Upper lobe of right lung (tissue), 1 donor: ENCODE measurements around the gene CHPT1. TPM values are rescaled to one million over a fixed set of nuclear protein-coding genes. Genes with fewer than 3 reads are reported as not detected.
A peak's percentile ranks its signal among the peaks of the same experiment; 100 is the strongest.

Source experiments
- ATAC-seq: fragments of 200-7000 bp; cut with Tn5 transposase; one replicate; pipeline ENCODE4 v1.9.1; 2020; ENCODE audit warnings: mild to moderate bottlenecking, moderate library complexity
- DNase-seq: peaks from one replicate; pipeline ENCODE4 v3.0.0-alpha.2; 2020
- H3K27ac ChIP-seq: fragments of 200-600 bp; one replicate; pipeline ENCODE4 v1.8.0; 2022
- H3K27me3 ChIP-seq: fragments of 200-600 bp; one replicate; pipeline ENCODE4 v1.8.0; 2022; ENCODE audit warnings: mild to moderate bottlenecking
- H3K36me3 ChIP-seq: fragments of 200-600 bp; one replicate; pipeline ENCODE4 v1.8.0; 2022
- H3K4me1 ChIP-seq: fragments of 200-600 bp; one replicate; pipeline ENCODE4 v1.8.0; 2022
- H3K4me3 ChIP-seq: fragments of 200-600 bp; one replicate; pipeline ENCODE4 v1.8.0; 2022; ENCODE audit warnings: mild to moderate bottlenecking
- H3K9me3 ChIP-seq: fragments of 200-600 bp; one replicate; pipeline ENCODE4 v1.8.0; 2022
- intact Hi-C: fragments of 100-400 bp; cut with DNase I; formaldehyde crosslinking; loops from one replicate; pipeline ENCODE4 v1.11.0; 2022
- total RNA-seq: library from RNA; stranded (reverse); fragmentation: NEBNext Ultra II Directional; extraction: Animal tissue kit (Norgen Biotek cat#: 25700); gene quantifications from one replicate; pipeline ENCODE4 v1.2.1, GENCODE V29; 2021
- TF ChIP-seq, protein P1 (sequence below): fragments of 200-600 bp; IDR thresholded peaks from one replicate; pipeline ENCODE4 v1.8.0; 2022; ENCODE audit warnings: antibody characterized with exemption
- donor health status: DM: no; HTN: yes; CAD: no; lungs with severe emphysema.

Gene CHPT1
- total RNA-seq, 1 donor from 2014 or later = 71.4 TPM

DNA sequence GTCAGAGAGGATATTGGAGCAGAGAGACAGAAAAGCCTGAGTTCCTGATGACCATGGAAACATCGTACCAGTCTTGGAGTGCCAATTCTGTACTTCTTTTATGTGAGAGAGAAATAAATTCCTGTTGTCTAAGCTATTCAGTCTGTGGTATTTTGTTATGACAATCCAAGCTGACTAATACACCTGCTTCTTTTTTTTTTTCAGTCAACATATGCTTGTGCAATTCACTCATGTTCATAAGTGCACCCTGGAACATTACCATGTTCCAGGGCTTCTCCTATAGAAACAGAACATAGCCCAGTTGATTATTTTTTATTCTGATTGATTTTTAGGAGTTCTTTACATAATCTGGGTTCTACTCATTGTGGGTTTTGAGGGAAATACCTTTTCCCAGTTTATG, 1.7 kb upstream of the CHPT1 start:
- intact Hi-C loops = no loop called here
- DNase-seq (no peak), ATAC-seq (no peak)
- H3K27ac ChIP-seq = no peak overlapping the region
- TF ChIP-seq, protein P1, sequence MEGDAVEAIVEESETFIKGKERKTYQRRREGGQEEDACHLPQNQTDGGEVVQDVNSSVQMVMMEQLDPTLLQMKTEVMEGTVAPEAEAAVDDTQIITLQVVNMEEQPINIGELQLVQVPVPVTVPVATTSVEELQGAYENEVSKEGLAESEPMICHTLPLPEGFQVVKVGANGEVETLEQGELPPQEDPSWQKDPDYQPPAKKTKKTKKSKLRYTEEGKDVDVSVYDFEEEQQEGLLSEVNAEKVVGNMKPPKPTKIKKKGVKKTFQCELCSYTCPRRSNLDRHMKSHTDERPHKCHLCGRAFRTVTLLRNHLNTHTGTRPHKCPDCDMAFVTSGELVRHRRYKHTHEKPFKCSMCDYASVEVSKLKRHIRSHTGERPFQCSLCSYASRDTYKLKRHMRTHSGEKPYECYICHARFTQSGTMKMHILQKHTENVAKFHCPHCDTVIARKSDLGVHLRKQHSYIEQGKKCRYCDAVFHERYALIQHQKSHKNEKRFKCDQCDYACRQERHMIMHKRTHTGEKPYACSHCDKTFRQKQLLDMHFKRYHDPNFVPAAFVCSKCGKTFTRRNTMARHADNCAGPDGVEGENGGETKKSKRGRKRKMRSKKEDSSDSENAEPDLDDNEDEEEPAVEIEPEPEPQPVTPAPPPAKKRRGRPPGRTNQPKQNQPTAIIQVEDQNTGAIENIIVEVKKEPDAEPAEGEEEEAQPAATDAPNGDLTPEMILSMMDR = no peak
- H3K4me1 ChIP-seq = peaks cover 12% of the 10 kb centered on the region
- H3K36me3 ChIP-seq = no peaks in the 10 kb centered on the region
- no peaks in the 10 kb centered on the region for H3K9me3 ChIP-seq
- no peaks in the 10 kb centered on the region for H3K27me3 ChIP-seq
- no peak overlapping the region for H3K4me3 ChIP-seq

DNA sequence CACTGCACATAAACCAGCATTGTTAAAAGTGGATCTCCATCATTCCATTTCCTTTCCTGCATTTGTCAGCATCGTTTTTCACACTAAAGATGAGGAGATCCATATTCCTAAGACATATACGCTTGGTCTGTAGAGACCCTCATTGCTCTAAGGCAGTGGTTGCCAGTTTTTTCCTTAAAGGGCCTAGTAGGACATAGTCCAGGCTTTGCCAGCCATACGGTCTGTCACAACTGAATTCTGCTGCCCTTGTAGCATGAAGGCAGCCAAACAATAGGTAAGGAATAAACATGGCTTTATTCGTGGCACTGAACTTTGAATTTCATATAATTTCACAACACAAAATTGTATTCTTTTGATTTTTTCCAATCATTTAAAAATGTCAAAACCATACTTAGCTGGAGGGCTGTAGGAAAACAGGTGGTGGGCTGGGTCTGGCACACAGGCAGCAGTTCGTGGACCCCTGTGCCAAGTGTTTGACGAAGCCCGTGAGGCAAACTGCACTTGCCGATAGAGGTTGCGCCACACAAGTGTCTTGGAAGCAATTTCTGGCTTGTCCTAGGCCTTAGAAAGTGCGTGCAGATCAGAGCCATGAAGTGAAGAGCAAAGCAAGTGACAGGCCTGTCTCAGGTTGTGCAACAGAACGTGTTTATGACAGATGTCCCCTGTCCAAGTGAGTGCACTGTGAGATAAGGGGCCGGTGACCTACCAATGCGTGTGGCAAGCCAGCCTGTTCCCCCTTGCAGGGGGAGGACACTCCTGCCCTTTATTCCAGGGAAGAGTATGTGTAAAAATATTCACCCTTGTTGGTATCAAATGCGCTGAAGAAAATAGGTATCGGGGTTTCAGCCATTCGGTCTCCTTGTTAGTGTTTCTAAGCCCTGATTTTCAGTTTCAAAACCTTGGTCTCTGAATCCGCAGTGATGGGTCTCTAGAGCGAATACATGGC, 916 bp upstream of the CHPT1 start:
- Histone ChIP-seq H3K4me1 (peaks cover 16% of the 10 kb centered on the region), H3K36me3 (no peaks in the 10 kb centered on the region), H3K4me3 (peak overlapping the region; percentile 92), H3K27me3 (no peaks in the 10 kb centered on the region), H3K9me3 (no peaks in the 10 kb centered on the region), H3K27ac (peak overlapping the region; percentile 92)
- ATAC-seq (peak; percentile 33), DNase-seq (peak; percentile 70)
- TF ChIP-seq, protein P1 = no peak
- intact Hi-C loops = no loop called here

DNA sequence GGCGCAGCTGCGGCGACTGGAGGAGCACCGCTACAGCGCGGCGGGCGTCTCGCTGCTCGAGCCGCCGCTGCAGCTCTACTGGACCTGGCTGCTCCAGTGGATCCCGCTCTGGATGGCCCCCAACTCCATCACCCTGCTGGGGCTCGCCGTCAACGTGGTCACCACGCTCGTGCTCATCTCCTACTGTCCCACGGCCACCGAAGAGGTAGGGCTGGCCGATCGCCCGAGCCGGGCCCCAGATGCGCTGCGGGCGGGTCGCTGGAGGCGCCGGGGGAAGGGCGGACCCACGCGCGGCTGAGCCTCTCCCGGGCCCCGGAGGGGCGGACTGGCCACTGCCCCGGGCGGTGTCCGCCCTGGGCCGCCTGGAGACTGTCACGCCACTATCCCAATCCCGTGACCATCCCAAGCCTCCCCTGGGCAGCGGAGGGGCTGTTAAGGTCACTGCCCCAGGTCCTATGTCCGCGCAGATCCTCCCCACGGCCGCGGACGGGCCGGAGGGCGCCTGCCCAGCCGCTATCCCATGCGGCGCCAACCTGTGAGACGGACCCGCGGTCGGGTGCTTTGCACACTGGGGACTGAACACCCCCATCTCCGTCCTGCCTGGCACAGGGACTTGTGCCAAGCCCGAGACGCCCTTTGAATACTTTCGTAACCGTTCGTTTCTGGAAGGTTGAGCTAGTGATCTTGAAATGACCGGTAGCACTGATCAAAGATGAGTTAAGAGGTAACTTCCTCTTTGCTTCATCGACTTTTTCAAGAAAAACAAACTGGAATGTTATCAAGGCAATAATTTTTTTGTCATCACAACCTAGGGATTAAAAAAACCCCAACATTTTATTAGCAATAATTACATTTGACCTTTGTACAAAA, 725 bp downstream of the CHPT1 start:
- Histone ChIP-seq H3K27me3 (no peaks in the 10 kb centered on the region), H3K4me1 (peaks cover 25% of the 10 kb centered on the region), H3K36me3 (no peaks in the 10 kb centered on the region), H3K4me3 (peak overlapping the region; percentile 92), H3K9me3 (no peaks in the 10 kb centered on the region), H3K27ac (peak overlapping the region; percentile 92)
- peak; percentile 75 for ATAC-seq
- intact Hi-C loops = no loop called here
- TF ChIP-seq, protein P1 = no peak
- DNase-seq = peak; percentile 80

DNA sequence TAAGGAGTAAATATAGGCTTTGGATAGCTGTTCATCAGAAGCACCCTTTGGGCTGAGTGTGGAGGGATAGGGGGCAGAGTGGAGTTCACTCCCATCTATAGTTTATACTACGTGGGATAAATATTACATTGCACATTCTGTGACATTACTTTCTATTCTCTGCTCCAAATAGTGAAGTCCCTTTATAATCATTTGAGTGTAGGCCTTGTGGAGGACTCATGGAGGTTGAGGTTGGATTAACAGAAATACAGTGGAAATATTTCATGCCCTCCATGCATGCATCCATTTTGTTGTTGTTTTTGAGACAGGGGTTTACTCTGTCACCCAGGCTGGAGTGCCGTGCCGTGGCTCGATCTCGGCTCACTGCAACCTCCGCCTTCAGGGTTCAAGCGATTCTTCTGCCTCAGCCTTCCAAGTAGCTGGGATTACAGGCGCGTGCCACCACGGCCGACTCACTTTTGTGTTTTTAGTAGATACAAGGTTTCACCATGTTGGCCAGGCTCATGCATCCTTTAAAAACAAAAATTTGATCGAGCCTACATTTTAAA, 1.4 kb downstream of the CHPT1 start:
- Histone ChIP-seq H3K4me3 (peak overlapping the region; percentile 92), H3K4me1 (peaks cover 25% of the 10 kb centered on the region), H3K27me3 (no peaks in the 10 kb centered on the region), H3K36me3 (no peaks in the 10 kb centered on the region), H3K27ac (peak overlapping the region; percentile 92), H3K9me3 (no peaks in the 10 kb centered on the region)
- no peak for DNase-seq
- TF ChIP-seq, protein P1 = no peak
- no peak for ATAC-seq
- intact Hi-C loops = no loop called here

DNA sequence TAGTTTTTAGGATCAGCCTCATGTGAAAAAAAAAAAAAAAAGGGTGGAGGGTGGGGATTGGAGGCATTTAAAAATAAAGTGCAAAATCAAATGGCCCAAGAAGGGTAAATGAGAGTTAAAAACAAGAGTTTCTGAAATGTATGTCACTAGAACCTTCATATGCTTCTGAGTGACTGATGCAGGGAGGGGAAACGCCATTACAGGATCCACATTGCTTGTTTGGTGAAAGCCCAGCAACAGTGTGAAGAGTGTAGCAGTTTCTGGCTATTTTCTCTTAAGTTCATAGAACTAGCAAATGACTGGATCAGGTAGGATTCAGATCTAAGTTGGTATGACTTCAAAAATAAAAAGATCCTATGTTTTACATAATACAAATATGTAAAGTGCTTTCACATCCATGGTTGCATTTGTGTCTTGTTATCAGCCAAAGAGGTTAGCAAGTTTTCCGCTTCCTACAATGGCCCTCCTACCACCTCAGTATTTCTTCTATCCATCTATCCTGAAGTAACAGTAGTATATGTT, 2.9 kb downstream of the CHPT1 start:
- no peaks in the 10 kb centered on the region for H3K9me3 ChIP-seq
- H3K27ac ChIP-seq = no peak overlapping the region
- DNase-seq (no peak), ATAC-seq (no peak)
- H3K36me3 ChIP-seq = no peaks in the 10 kb centered on the region
- peaks cover 25% of the 10 kb centered on the region for H3K4me1 ChIP-seq
- TF ChIP-seq, protein P1 = no peak
- intact Hi-C loops = no loop called here
- no peaks in the 10 kb centered on the region for H3K27me3 ChIP-seq
- H3K4me3 ChIP-seq = no peak overlapping the region
